Activated CD4-positive, alpha-beta T cell treated with anti-CD3 and anti-CD28 coated beads for 36 hours (primary cell): ENCODE results near the gene C12orf42. TPM values are rescaled to one million over a fixed set of nuclear protein-coding genes. Genes with fewer than 3 reads are reported as not detected.

Experiments
- ATAC-seq: fragments of 200-7000 bp; cut with Tn5 transposase; one replicate; pipeline ENCODE4 v1.10.0; 2021; ENCODE audit warnings: mild to moderate bottlenecking, moderate library complexity
- CTCF ChIA-PET: fragments of 350-600 bp; sonication (Branson Sonifier 250); formaldehyde crosslinking; loops from one replicate; lab custom pipeline; 2021; ENCODE audit warnings: antibody characterized with exemption; lab: Charles Lee
- POLR2A ChIA-PET: fragments of 350-600 bp; sonication (Branson Sonifier 250); formaldehyde crosslinking; loops from one replicate; lab custom pipeline; 2021; ENCODE audit warnings: antibody characterized with exemption, inconsistent platforms; lab: Charles Lee
- DNase-seq: peaks from one replicate; pipeline ENCODE4 v3.0.0-alpha.2; 2020
- H3K27ac Mint-ChIP-seq: one replicate; pipeline ENCODE4 v1.8.0; 2021; ENCODE audit warnings: mixed read lengths
- H3K27me3 Mint-ChIP-seq: one replicate; pipeline ENCODE4 v1.8.0; 2021; ENCODE audit warnings: mixed read lengths
- H3K36me3 Mint-ChIP-seq: one replicate; pipeline ENCODE4 v1.8.0; 2021; ENCODE audit warnings: low read depth, mixed read lengths
- H3K4me1 Mint-ChIP-seq: one replicate; pipeline ENCODE4 v1.8.0; 2021; ENCODE audit warnings: mixed read lengths
- H3K4me3 Mint-ChIP-seq: one replicate; pipeline ENCODE4 v1.8.0; 2021; ENCODE audit warnings: mild to moderate bottlenecking, moderate library complexity, mixed read lengths
- H3K9me3 Mint-ChIP-seq: one replicate; pipeline ENCODE4 v1.8.0; 2021; ENCODE audit warnings: low read depth, mixed read lengths
- intact Hi-C, 2 experiments: fragments of 100-400 bp; cut with DNase I in 1 of 2; cut with micrococcal nuclease in 1 of 2; formaldehyde crosslinking; loops; one replicate each; pipeline versions ENCODE4 v1.14.2 to v1.15.1; 2022 to 2024; cut with DNase I, micrococcal nuclease
- total RNA-seq, 2 experiments: library from RNA; stranded (reverse); gene quantifications; one replicate each; pipeline ENCODE4 v1.2.3, GENCODE V29; 2021

The C12orf42 gene
- total RNA-seq, 2 experiments from 2014 or later, result 0.23 TPM; not detected in 1

GRCh38 chr12:103327676-103328075 lies 168.1 kb downstream of the C12orf42 start:
- intact Hi-C loops, result no loop called here
- no peak overlapping the region for H3K27ac Mint-ChIP-seq
- no peak overlapping the region for H3K4me3 Mint-ChIP-seq
- H3K36me3 Mint-ChIP-seq, result no peaks in the 10 kb centered on the region
- POLR2A ChIA-PET, result no interaction called here
- ATAC-seq (no peak), DNase-seq (no peak)
- no peaks in the 10 kb centered on the region for H3K4me1 Mint-ChIP-seq
- H3K27me3 Mint-ChIP-seq, result no peaks in the 10 kb centered on the region
- CTCF ChIA-PET, result no interaction called here
- peaks cover 1% of the 10 kb centered on the region for H3K9me3 Mint-ChIP-seq

- no peaks in the 10 kb centered on the region for H3K36me3 Mint-ChIP-seq
- H3K4me3 Mint-ChIP-seq, result no peak overlapping the region
- intact Hi-C loops, result no loop called here
- ChIA-PET CTCF (interaction anchor here (0.8 kb wide), 1 partner anchor 443 kb away, joined by 3 read pairs; no protein-coding TSS in a partner anchor), POLR2A (no interaction called here)
- ATAC-seq (no peak), DNase-seq (no peak)
- H3K4me1 Mint-ChIP-seq, result no peaks in the 10 kb centered on the region
- H3K27ac Mint-ChIP-seq, result no peak overlapping the region
- no peaks in the 10 kb centered on the region for H3K27me3 Mint-ChIP-seq
- H3K9me3 Mint-ChIP-seq, result peaks cover 1% of the 10 kb centered on the region
Measured at GRCh38 chr12:103326190-103326589, 169.6 kb downstream of the C12orf42 start.

DNA sequence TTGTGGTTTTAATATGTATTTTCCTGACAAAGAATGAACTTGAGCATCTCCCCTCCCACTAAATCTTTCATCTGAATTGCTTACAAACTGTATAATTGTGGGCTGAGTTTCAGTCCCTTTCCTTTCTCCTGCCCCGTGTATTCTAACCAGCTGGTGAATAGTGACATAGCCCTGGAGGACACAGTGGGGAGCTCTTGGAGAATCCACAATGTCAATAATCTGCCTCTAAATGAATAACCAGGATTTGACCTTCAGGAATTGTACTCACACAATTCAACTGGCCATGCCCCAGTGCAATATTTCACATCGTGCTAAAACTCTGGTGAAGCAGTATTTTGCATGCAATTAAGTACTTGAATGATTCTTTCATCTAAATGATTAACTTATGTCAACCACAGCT lies 177.2 kb downstream of the C12orf42 start:
- Mint-ChIP-seq H3K36me3 (no peaks in the 10 kb centered on the region), H3K4me3 (no peak overlapping the region), H3K27me3 (no peaks in the 10 kb centered on the region), H3K4me1 (peaks cover 3% of the 10 kb centered on the region), H3K9me3 (peaks cover 11% of the 10 kb centered on the region), H3K27ac (no peak overlapping the region)
- intact Hi-C loops, result no loop called here
- ChIA-PET CTCF (interaction anchor here (0.8 kb wide), 1 partner anchor 15 kb away, joined by 3 read pairs; no protein-coding TSS in a partner anchor), POLR2A (no interaction called here)
- ATAC-seq (no peak), DNase-seq (no peak)

GRCh38 chr12:103317220-103317619 lies 178.5 kb downstream of the C12orf42 start:
- Mint-ChIP-seq H3K9me3 (peaks cover 11% of the 10 kb centered on the region), H3K27ac (no peak overlapping the region), H3K4me3 (no peak overlapping the region), H3K4me1 (peaks cover 3% of the 10 kb centered on the region), H3K27me3 (no peaks in the 10 kb centered on the region), H3K36me3 (no peaks in the 10 kb centered on the region)
- ATAC-seq (no peak), DNase-seq (no peak)
- POLR2A ChIA-PET, result no interaction called here
- CTCF ChIA-PET, result no interaction called here
- intact Hi-C loops, result no loop called here

- no peak for DNase-seq
- ATAC-seq, result no peak
- Mint-ChIP-seq H3K27ac (no peak overlapping the region), H3K9me3 (peaks cover 11% of the 10 kb centered on the region), H3K36me3 (no peaks in the 10 kb centered on the region), H3K4me3 (no peak overlapping the region), H3K27me3 (no peaks in the 10 kb centered on the region), H3K4me1 (peaks cover 3% of the 10 kb centered on the region)
- intact Hi-C loops, result no loop called here
- ChIA-PET POLR2A (no interaction called here), CTCF (no interaction called here)
Measured at GRCh38 chr12:103314786-103315185, 181.0 kb downstream of the C12orf42 start.

DNA sequence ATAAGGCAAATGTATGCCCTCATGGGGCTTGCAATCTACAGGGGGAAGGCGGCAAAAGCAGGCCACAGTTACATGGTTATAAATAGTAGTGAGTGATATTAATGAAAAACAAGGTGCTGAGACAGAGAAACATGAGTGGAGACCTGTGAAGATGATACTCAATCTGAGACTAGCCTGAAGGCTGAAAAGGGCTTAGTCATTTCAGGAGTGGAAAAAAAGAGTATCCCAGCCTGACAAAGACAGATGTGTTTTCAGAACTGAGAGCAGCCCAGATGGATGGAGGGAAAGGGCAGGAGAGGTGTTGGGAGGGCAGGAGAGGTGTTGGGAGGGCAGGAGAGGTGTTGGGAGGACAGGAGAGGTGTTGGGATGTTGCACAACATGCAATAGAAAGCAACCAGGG lies 181.9 kb downstream of the C12orf42 start:
- Mint-ChIP-seq H3K4me1 (peaks cover 3% of the 10 kb centered on the region), H3K36me3 (no peaks in the 10 kb centered on the region), H3K27ac (no peak overlapping the region), H3K4me3 (no peak overlapping the region), H3K27me3 (no peaks in the 10 kb centered on the region), H3K9me3 (peaks cover 11% of the 10 kb centered on the region)
- ATAC-seq (peak; percentile 26), DNase-seq (no peak)
- intact Hi-C loops, result no loop called here
- ChIA-PET POLR2A (no interaction called here), CTCF (no interaction called here)

DNA sequence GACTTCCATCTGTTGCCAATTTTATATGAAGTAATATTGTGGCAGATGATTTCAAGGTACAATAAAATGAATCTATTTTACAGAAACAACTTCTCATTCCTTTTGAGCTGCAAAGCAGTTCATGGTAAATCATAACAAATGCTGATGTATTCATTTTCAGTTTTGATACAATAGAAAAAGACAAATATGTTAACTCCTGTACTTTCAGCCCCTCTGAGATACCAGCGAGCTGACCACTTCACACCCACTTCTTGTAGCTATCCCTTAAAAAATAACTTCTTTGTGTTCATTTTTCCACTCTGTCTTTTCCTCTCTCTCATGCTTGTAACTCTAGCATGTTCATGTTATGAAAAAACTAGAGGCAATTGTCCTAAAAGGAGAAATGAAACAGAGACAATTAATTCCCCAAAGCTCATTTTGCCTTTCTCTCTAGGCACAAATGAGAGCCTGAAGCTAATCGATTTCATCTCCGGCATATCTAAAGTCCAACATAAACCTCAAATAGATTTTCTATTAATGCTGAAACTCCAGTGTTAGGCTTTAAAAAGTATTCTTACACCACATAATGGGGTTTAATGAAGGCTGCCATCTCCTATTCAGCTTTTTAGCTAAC lies 182.9 kb downstream of the C12orf42 start:
- no peaks in the 10 kb centered on the region for H3K27me3 Mint-ChIP-seq
- CTCF ChIA-PET, result interaction anchor here (0.7 kb wide), 1 partner anchor 236 kb away, joined by 3 read pairs; no protein-coding TSS in a partner anchor

GRCh38 chr12:103310546-103311270 lies 185.1 kb downstream of the C12orf42 start:
- Mint-ChIP-seq H3K9me3 (no peaks in the 10 kb centered on the region), H3K4me3 (no peak overlapping the region), H3K27ac (no peak overlapping the region), H3K36me3 (no peaks in the 10 kb centered on the region), H3K27me3 (no peaks in the 10 kb centered on the region), H3K4me1 (peaks cover 3% of the 10 kb centered on the region)
- DNase-seq (no peak), ATAC-seq (no peak)
- intact Hi-C loops, result no loop called here
- ChIA-PET POLR2A (no interaction called here), CTCF (no interaction called here)

More for the DNA sequence above, 182.9 kb downstream of the C12orf42 start:
- intact Hi-C loops, result no loop called here
- Mint-ChIP-seq H3K9me3 (peaks cover 11% of the 10 kb centered on the region), H3K4me1 (peaks cover 3% of the 10 kb centered on the region), H3K4me3 (no peak overlapping the region), H3K27ac (no peak overlapping the region), H3K36me3 (no peaks in the 10 kb centered on the region)
- ATAC-seq (no peak), DNase-seq (no peak)
- POLR2A ChIA-PET, result no interaction called here

- H3K36me3 Mint-ChIP-seq, result no peaks in the 10 kb centered on the region
- H3K4me1 Mint-ChIP-seq, result no peaks in the 10 kb centered on the region
- no peak overlapping the region for H3K27ac Mint-ChIP-seq
- ChIA-PET POLR2A (no interaction called here), CTCF (interaction anchor here (0.7 kb wide), 1 partner anchor 83 kb away, joined by 3 read pairs; no protein-coding TSS in a partner anchor)
- ATAC-seq (no peak), DNase-seq (no peak)
- intact Hi-C loops, result no loop called here
- H3K4me3 Mint-ChIP-seq, result no peak overlapping the region
- peaks cover 3% of the 10 kb centered on the region for H3K27me3 Mint-ChIP-seq
- no peaks in the 10 kb centered on the region for H3K9me3 Mint-ChIP-seq
Measured at GRCh38 chr12:103308396-103308795, 187.4 kb downstream of the C12orf42 start.

- CTCF ChIA-PET, result no interaction called here
- POLR2A ChIA-PET, result no interaction called here
- Mint-ChIP-seq H3K4me1 (no peaks in the 10 kb centered on the region), H3K4me3 (no peak overlapping the region), H3K36me3 (peaks cover 2% of the 10 kb centered on the region), H3K9me3 (no peaks in the 10 kb centered on the region), H3K27ac (no peak overlapping the region), H3K27me3 (peaks cover 7% of the 10 kb centered on the region)
- intact Hi-C loops, result no loop called here
- no peak for DNase-seq
- no peak for ATAC-seq
Measured at GRCh38 chr12:103303484-103303883, 192.3 kb downstream of the C12orf42 start.

- H3K27me3 Mint-ChIP-seq, result peaks cover 7% of the 10 kb centered on the region
- H3K4me3 Mint-ChIP-seq, result no peak overlapping the region
- no peaks in the 10 kb centered on the region for H3K4me1 Mint-ChIP-seq
- no peak for ATAC-seq
- no peak for DNase-seq
- ChIA-PET POLR2A (no interaction called here), CTCF (interaction anchor here (1.3 kb wide), 1 partner anchor 53 kb away, joined by 3 read pairs; no protein-coding TSS in a partner anchor)
- intact Hi-C loops, result no loop called here
- H3K27ac Mint-ChIP-seq, result no peak overlapping the region
- peaks cover 2% of the 10 kb centered on the region for H3K9me3 Mint-ChIP-seq
- H3K36me3 Mint-ChIP-seq, result peaks cover 2% of the 10 kb centered on the region
Measured at GRCh38 chr12:103301642-103302591, 193.9 kb downstream of the C12orf42 start.
